DMS53 (cell line): Measurements from ENCODE around the gene CASKIN1.

ENCODE experiments used
- DNase-seq: peaks from one replicate; lab custom pipeline; 2025; lab: John Stamatoyannopoulos, UW

CASKIN1 gene

GRCh38 chr16:2173916-2174315 is 22.5 kb downstream of the CASKIN1 start:
- DNase-seq, result no peak

GRCh38 chr16:2173366-2173765 is 23.0 kb downstream of the CASKIN1 start:
- no peak for DNase-seq

- no peak for DNase-seq
Observed at GRCh38 chr16:2172688-2173335, 23.6 kb downstream of the CASKIN1 start.

- no peak for DNase-seq
Observed at GRCh38 chr16:2171601-2172178, 24.7 kb downstream of the CASKIN1 start.

GRCh38 chr16:2170587-2171435 is 25.6 kb downstream of the CASKIN1 start:
- no peak for DNase-seq

DNA sequence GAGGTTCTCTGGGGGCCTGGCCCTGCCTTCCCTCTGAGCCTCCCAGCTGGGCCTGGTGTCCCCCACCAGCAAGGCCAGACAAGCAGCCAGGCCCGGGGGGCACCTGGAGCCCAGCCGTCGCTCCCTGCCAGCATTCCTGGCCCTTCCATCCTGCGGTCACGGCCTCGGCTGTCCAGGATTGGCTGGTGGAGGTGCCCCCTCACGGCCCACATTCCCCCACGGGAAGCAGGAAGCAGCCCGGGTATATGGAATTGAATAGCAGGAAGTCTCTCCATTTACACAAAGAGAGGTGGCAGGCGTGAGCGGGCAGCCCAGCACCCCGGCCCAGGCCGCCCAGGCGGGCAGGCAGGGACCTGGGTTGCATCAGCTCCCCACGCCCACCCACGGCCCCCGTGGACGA is 26.3 kb downstream of the CASKIN1 start:
- no peak for DNase-seq

- DNase-seq, result no peak
Observed at GRCh38 chr16:2167068-2167638, 29.3 kb downstream of the CASKIN1 start.

DNA sequence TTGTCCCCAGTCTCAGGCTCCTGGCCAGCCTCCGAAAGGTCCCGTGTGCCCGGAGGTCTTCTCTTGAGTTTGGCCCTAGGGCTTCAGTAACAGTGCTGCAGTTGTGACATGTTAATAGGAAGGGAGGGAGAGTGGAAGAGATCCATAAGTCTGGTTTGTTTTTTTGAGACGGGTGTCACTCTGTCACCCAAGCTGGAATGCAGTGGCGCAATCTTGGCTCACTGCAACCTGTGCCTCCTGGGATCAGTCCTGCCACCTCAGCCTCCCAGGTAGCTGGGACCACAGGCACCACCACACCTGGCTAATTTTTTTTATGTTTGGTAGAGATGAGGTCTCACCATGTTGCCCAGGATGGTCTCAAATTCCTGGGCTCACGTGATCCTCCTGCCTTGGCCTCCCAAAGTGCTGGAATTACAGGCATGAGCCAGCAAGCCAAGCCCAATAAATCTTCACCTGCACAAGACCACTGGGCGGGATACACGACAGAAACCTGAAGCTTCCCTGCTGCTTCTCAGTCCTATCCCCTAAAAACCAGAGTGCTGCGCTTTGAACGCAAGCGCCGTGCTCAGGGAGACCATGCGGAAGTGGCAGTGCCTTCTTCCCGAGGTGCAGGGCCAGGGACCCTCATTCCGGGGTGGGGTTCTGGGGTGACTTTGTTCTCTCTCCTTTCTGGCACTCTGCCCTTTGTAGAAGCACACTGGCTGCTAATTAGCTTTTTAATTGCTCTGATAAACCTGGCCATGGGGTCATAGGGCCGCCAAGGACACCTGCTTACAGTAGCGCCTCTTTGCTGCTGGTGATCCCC is 29.9 kb downstream of the CASKIN1 start:
- no peak for DNase-seq

- no peak for DNase-seq
Observed at GRCh38 chr16:2165861-2166260, 30.5 kb downstream of the CASKIN1 start.

DNA sequence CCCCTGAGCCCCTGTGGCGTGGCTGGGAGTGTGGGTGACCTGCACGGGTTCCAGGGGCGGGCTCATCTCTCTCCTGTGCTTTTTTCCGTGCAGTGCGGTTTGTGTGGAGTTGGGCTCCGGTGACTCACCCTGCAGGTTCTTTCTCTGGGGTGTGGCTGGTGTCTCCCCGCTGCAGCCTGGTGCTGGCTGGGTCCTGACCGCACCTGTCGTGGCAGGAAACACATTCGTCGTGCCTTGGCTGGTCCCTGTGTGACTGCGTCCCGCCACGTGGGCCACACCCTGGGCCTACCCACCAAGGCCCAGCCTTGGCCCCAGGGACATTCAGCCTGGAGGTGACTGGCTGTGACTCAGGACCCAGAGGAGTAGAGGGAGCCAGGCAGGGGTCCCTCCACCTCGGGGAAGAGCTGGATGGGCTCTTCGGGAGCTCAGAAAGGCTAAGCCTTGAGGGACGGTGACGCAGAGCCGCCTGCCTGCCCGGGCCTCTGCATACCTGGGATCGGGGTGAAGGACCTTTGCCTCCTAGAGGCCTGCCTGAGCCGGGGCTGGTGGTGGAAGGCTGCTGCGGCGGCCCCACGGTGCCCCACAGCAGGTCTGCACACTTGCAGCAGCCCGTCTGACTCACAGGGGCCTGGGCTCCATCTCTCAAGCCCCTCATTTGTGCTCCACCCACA is 33.1 kb downstream of the CASKIN1 start:
- no peak for DNase-seq

DNA sequence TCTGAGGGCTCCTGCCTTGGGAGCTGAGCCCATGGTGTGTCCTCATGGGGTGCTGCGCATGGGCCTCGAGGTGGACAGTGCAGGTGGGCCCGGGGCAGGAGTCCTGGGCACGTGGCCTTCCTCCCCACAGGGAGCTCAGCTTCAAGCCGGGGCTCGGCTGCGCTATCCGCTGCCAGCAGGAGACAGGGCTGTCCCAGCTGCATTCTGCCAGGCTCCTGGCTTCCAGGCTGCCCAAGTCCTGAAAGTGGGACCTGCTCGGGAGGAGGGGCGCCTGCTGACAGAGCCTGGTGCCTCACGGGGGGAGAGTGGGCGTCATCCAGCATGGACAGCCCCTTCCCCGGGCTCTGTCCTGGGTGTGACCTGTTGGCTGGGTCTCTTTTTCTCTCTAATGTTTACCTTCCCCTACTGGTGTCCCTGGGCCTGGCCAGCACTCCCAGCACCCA is 33.7 kb downstream of the CASKIN1 start:
- no peak for DNase-seq

GRCh38 chr16:2161911-2162310 is 34.5 kb downstream of the CASKIN1 start:
- DNase-seq, result no peak

DNA sequence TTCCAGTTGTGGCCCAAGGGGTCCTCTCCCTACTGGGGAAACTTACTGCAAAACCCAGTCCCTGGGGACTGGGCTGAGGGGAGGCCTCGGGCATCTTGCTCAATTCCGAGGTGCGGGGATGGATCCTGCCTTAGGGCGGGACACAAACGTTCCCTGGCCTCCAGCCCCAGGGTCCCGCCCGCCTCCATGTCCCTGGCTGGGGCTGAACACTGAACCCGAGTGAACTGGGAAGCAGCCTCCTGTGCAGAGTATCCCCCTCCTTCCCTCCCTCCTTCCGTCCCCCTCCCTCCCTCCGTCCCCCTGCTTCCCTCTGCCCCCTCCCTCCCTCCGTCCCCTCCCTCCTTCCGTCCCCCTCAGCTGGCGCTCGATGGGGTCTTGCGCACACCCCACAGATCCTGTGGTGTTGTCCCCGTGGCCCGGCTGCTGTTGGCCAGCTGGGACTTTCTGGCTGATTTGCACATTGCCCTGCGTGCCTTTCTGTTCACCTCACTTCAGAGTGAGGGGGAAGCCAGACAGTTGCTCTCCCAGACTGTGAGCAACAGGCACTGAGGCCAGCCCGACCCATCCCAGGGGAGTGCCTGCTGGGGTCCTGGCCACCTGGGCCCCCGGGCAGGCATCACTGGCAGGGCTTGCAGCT is 35.4 kb downstream of the CASKIN1 start:
- no peak for DNase-seq

DNA sequence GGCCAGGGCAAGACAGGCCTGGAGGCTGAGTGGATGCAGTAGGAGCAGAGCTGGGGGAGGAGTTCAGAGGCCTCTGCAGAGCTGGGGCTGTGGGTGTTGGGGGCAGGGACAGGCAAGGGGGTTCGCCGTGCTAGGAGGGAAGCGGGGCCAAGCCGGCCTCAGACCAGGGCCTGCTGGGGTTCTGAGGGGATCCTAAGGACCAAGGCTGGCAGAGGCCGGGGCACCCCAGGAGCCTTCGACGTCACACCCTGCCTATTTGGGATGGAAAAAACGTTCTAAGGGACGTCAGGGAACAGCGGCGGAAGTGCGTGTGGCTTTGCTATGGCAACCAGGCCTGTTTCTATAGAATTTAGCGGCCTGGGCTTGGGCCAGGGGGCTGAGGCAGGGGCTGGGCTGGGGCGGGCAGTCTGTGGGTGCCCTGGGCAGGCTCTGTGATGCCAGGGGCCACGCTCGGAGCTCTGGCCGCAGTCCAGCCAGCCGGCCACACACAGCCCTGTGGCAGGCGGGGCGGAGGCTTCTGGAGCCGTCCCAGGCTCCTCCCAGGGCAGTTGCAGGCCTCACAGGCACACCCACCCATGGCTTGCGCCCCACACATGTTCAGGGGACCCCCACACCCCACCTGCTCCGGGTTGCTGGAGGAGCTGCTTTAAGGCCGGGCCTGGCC is 37.1 kb downstream of the CASKIN1 start:
- DNase-seq, result no peak

GRCh38 chr16:2158262-2158638 is 38.2 kb downstream of the CASKIN1 start:
- DNase-seq, result no peak

DNA sequence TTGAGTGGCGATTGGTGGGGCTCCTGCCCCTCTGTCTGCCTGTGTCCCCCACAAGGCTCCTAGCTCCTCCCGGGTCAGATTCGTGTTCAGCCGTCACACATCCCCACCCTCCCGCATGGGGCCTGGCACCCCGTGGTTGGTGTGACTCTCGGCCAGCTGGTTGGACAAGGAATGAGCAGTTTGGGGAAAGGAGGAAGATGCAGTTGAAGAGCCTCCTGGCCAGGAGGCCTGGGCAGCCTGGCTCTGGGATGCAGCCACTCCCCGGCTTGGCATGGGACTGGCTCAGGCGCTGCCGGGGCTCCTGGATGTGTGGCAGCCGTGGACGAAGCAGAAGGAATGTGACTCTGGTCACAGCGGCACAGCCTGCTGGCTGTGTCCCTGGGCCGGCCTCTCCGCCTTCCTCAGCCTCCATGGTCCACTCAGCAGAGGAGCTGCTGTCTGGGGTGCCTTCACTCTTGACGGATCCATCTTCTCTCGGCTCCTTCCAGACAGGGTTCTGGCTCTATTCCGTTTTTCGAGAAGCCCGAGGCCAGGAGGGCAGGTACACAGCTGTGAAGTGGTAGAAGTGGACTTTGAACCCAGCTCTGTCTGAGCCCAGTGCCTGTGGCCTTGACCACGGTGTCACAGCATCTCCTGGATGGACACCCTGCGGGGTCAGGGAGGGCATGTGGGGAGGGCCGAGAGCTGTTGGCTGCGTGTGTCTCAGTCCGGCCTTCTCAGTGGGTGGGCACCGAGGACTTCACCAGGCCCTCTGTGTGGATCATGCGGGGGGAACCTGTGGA is 38.7 kb downstream of the CASKIN1 start:
- DNase-seq, result peak; percentile 39

GRCh38 chr16:2156849-2157224 is 39.6 kb downstream of the CASKIN1 start:
- DNase-seq, result no peak

GRCh38 chr16:2155977-2156848 is 40.2 kb downstream of the CASKIN1 start:
- DNase-seq, result peak; percentile 49
